RWPE1 (cell line): ENCODE data around the gene TRAPPC13.
"Not testable (repeated sequence)": the region's sequence is repeated elsewhere in the genome, so short reads cannot be mapped to it uniquely, and the experiment has no call there.

Source experiments
- CTCF ChIA-PET: fragments of 350-600 bp; sonication (Branson Sonifier 250); formaldehyde crosslinking; extraction: SDS; loops from one replicate; lab custom pipeline; 2021; lab: Yijun Ruan, JAX
- POLR2A ChIA-PET: fragments of 400-600 bp; formaldehyde crosslinking; extraction: SDS; loops from one replicate; lab custom pipeline; 2020; ENCODE audit warnings: antibody characterized with exemption; ENCODE audit not compliant: low non-redundant PET; lab: Yijun Ruan, JAX
- DNase-seq: peaks from one replicate; pipeline ENCODE4 v3.0.0; 2012; ENCODE audit warnings: low spot score
- H3K27ac ChIP-seq: fragments of 450-650 bp; 2 replicates; pipeline ENCODE4 v1.5.1; 2017
- CTCF ChIP-seq: fragments of 450-650 bp; conservative IDR thresholded peaks from 2 replicates; pipeline ENCODE4 v1.5.1; 2017; ENCODE audit warnings: low read depth, mild to moderate bottlenecking

TRAPPC13 gene

GRCh38 chr5:65672796-65673195, 48.0 kb downstream of the TRAPPC13 start:
- POLR2A ChIA-PET = no interaction called here
- no peak for DNase-seq
- no peak for TF ChIP-seq CTCF
- H3K27ac ChIP-seq = no peak overlapping the region
- CTCF ChIA-PET = interaction anchor here (0.6 to 1.2 kb wide), 3 partner anchors 9 to 23 kb away, joined by 3 to 4 read pairs (median 3); no protein-coding TSS in a partner anchor

DNA sequence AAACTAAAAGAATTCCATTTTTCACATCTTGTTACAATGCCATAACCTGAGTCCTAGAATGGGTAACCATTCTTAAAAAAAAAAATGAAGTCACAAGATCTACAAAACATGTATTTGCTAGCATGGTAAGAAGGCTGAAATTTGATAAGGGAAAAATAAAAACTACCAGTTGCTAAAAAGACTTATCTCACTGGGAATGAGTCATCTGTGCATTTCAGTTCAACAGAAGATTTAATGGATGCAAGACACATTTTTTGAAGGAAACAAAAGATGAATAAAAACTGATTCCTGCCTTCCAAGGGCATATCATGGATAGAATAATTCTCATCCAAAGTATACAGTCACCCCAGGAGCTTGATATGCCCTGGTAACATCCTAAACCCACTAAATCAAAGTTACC, 49.9 kb downstream of the TRAPPC13 start:
- no peak for DNase-seq
- no peak for TF ChIP-seq CTCF
- ChIA-PET POLR2A (no interaction called here), CTCF (interaction anchor here (1.1 kb wide), 1 partner anchor 9 kb away, joined by 4 read pairs; no protein-coding TSS in a partner anchor)
- no peak overlapping the region for H3K27ac ChIP-seq

DNA sequence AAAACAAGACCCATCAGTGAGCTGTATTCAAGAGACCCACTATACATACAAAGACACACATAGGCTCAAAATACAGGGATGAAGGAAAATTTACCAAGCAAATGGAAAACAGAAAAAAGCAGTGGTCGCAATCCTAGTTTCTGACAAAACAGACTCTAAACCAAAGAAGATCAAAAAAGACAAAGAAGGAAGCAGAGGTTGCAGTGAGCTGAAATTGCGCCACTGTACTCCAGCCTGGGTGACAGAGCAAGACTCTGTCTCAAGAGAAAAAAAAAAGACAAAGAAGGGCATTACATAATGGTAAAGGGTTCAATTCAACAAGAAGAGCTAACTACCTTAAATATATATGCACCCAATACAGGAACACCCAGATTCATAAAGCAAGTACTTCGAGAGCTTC, 51.2 kb downstream of the TRAPPC13 start:
- DNase-seq, H3K27ac ChIP-seq, CTCF ChIA-PET, POLR2A ChIA-PET: not testable (repeated sequence)

DNA sequence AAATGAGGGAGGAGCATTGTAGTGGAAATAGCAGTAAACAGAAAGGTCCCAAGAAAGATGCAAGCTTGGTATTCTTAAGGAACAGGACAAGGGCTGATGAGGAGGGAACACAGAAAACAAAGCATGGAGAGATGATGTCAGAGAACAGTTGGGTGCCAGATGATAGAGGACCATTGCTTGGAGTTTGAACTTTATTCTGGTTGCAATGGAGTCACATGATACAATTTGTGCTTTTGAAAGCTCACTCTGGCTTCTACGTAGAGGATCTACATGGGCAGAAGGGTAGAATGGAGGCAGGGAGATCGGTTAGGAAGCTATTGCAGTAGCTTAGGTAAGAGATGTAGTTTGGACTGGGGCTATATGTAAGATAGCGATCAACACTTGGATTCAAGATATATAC, 57.3 kb downstream of the TRAPPC13 start:
- POLR2A ChIA-PET = no interaction called here
- no peak for DNase-seq
- CTCF ChIA-PET = no interaction called here
- no peak overlapping the region for H3K27ac ChIP-seq
- no peak for TF ChIP-seq CTCF

- no peak for DNase-seq
- POLR2A ChIA-PET = no interaction called here
- no peak overlapping the region for H3K27ac ChIP-seq
- TF ChIP-seq CTCF = no peak
- CTCF ChIA-PET = no interaction called here
Measured at GRCh38 chr5:65693121-65693520, 68.3 kb downstream of the TRAPPC13 start.

- no peak for TF ChIP-seq CTCF
- POLR2A ChIA-PET = interaction anchor here (0.6 kb wide), 1 partner anchor 191 kb away, joined by 7 read pairs; no protein-coding TSS in a partner anchor
- no peak for DNase-seq
- no peak overlapping the region for H3K27ac ChIP-seq
- CTCF ChIA-PET = interaction anchor here (0.6 kb wide), 1 partner anchor 23 kb away, joined by 3 read pairs; no protein-coding TSS in a partner anchor
Measured at GRCh38 chr5:65695162-65695755, 70.4 kb downstream of the TRAPPC13 start.

- no peak for DNase-seq
- H3K27ac ChIP-seq = no peak overlapping the region
- CTCF ChIA-PET = interaction anchor here (0.6 kb wide), 2 partner anchors 23 to 109 kb away, joined by 3 read pairs; no protein-coding TSS in a partner anchor
- POLR2A ChIA-PET = no interaction called here
- TF ChIP-seq CTCF = no peak
Measured at GRCh38 chr5:65695896-65696295, 71.1 kb downstream of the TRAPPC13 start.
